Activated CD4-positive, CD25-positive, alpha-beta regulatory T cell (primary cell): ENCODE data around the gene RNF17.
"Not testable (repeated sequence)": the region's sequence is repeated elsewhere in the genome, so short reads cannot be mapped to it uniquely, and the experiment has no call there.

Experiments
- DNase-seq, 4 experiments: peaks; one replicate each; lab custom pipeline; 2025; lab: John Stamatoyannopoulos, UW

The RNF17 gene

DNA sequence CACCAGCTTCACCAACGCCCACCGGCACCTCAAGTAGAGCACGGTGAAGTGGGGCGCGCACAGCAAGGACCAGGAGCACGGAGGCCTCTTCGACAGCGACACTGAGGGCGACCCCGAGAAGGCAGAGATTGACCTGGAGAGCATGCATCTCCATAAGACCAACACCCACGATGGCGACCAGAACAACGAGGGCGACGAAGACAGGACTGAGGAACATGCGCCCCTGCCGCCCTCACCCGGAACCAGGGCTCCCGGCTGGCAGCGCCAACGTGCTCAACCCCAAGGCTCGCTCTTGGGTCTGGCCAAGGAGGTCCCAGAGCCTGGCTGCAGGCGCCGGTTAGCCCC, 18.5 kb upstream of the RNF17 start:
- DNase-seq = no peak

DNA sequence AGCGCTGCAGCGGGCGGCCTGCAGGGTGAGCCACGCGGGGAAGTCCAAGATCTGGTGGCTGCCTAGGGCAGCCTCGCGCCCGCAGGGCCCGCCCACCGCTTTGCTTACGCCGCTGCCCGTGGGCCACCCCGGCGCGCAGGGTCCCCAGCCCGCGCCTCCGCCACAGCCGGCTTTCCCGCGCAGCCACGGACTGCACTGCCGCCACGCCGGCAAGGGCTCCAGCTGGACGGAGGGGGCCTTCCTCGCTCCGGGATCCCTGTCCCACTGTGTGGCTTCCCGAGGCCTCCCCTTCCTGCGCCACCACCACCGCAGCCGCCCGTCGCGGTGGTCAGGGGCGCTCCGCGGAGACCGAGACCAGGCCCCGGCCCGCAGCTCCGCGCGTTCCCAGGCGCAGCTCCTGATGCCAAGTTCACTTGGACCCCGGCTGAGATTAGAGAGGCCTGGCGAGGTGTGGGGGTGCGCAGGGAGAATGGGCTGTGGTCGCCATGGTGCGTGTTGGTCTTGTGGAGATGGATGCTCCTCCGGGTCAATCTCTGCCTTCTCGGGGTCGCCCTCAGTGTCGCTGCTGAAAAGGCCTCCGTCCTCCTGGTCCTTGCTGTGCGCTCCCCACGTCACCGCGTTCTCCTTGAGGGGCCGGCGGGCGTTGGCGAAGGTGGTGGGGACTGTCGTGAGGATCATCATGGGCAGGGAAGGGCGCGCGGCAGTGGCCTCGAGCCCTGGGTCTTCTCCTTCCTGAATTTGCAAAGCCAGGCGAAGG, 17.9 kb upstream of the RNF17 start:
- no peak for DNase-seq

DNA sequence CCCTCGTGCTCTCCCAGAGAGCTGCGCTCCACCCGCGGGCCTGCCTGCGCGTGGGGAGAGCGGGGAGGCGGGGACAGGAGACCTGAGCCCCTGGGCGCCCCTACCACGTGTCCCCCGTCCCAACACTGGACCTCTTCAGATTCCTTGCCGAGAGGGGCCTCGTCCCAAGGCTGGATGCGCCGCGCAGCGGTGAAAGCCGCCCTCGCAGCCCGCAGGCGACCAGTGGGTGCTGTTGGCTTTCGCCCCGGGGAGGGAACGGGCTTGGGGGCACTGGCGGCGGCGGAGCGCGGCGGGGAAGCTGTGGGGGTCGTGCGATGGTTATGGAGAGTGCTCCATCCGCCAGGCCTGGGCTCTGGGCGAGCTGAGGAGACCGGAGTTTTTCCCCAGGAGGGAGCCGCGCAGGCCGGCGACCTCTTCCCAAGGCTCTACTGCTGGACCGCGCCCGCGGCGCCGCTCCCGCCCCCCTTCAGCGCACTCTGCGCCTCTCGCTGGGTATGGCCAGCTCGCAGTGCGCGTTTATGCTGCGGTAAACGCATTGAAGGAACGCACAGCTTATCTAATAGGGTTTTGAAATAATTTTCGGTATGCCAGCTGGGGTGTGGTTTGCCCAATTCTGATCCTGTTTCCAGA, 17.2 kb upstream of the RNF17 start:
- no peak for DNase-seq

DNA sequence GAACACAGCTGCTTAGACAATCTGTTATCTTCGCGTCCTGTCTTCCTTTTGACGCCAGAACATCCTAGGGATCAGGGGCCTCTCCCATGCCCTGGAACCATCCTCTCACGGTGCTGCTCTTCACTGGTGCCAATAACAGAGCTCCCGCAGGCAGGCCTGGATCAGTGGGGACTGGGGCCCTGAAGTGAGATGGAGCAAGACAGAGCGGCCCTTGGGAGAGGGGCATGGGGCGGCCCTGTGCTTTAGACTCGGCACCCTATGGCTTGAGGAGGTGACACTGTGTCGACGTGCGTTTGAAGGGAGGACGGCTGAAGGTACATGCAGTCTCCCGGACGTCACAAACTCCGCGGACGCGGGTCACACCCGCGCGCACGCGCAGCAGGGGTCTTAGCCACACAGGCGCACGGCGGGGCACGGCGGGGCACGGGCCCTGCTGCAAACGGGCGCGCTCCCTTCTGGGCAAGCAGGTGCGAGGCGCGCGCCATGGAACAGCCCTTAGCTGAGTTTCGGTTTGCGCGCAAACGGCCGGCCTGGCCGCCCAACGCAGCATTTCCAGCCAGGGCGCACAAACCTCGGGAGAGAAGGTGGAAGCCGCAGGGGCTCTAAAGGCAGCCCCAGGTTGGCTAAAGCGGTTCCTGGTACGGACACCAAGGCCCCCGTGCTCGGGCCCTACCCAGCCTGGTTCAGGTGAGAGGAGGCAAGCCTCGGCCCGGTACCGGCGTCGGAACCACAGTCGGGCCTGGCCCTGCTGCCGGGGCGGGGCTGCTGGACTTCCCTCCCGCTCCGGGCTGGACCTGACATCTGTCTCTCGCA, 16.5 kb upstream of the RNF17 start:
- no peak for DNase-seq

DNA sequence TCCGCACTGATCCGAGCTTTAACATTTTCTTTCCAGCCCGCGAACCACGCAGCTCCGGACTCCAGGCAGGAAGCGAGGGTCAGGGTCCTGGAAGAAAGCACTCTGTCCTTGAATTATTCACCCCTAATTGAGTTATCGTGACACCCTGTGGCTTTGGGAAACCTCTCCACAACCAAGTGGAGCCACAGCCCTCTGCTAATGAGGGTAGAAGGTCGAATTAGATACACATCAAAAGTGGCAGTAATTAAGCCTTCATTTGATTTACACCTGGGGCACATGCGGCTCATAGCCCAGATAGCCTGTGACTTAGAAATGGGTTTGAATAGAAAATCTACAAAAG, 15.9 kb upstream of the RNF17 start:
- DNase-seq = no peak

DNA sequence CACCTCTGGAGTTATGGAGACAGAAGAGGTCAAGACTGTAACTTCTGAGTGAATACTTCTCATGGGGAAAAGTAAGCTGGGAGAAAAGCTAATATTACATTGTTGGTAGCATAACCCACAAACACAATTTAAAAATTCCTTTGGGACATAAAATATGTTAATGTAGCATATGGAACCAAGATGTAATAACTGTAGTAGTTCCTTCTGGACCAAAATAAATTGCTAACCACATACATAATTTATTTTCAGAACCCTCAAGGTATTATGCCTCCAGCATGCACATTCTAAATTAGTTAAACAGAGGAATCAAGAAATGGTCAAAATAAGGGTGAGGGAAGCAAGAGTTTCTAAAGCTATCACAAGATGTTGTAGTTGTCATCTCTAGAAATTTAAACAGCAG, 4.8 kb upstream of the RNF17 start:
- DNase-seq = no peak

DNA sequence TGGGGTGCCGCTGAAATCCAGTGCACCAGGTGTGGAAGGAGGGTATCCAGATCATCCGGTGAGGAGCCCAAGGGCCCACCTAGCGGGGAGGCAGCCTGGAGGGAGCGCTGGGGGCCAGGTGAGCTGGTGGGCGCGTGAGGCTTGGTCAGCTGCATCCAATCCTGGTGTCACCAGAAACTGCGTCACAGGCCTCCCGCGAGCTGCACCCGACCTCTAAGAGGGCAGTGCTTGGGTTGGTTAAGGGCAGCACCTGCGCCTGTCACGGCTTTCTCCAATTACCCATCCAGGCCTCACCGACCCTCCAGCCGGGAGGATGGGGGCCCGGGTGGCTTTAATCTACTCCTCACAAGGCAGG, 284 bp downstream of the RNF17 start:
- no peak for DNase-seq

DNA sequence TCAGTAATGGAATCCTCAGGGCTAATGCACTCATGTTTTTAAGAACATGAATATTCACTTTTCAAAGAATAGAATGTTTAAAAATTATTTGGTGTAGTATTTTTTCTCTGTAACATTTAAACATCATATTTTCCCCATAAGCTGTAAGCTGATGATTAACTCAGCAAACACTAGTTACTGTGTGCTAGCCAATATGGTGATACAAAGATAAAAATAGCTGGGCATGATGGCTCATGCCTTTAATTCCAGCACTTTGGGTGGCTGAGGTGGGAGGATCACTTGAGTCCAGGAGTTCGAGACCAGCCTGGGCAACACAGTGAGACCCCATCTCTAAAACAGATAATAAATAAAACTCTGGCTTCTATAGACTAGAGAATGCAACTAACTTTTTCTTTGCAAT, 13.2 kb downstream of the RNF17 start:
- DNase-seq = no peak

DNA sequence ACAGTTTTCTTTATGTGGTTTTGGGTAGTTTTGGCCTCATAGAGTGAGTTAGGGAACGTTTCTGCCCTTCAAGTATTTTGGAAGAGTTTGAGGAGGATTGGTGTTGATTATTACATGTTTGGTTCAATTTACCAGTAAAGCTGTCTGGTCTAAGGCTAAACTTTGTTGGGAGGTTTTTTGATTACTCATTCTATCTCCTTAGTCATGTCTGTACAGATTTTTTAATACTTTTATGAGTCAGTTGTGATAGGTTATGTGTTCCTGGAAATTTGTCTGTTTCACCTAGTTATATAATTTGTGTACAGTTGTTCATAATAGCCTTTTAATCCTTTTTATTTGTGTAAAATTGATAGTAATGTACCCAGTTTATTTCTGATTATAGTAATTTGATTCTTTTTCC, 20.4 kb downstream of the RNF17 start:
- no peak for DNase-seq

DNA sequence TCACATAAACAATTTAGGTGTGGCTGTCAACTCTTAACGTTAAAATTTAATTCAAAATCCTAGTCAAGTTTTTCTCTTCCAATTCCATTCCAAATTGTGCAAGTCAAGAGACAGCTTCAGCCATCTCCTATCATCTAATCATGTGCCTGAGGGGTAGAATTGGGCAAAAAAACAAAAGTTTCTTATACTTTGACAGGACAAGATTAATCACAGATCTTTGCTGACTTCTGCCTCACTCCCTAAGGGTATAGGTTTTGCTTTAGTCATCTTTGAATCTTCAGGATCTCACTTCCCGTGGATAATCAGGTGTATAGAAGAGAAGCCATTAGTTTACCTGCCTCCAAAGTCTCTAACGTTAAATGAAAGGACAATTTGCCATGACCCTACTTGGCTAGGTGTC, 24.6 kb downstream of the RNF17 start:
- DNase-seq = no peak

DNA sequence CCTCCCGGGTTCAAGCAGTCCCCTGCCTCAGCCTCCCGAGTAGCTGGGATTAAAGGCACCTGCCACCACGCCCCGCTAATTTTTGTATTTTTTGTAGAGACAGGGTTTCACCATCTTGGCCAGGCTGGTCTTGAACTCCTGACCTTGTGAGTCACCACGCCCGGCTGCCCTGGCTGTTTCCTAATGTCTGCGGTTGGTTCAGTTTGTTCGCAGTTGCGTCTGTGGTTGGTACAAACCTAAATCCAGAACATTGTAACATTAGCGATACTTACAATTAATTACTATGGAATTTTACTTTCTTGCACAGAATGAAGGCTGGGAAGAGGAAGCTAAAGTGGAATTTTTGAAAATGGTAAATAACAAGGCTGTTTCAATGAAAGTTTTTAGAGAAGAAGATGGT, 38.1 kb downstream of the RNF17 start:
- no peak for DNase-seq

DNA sequence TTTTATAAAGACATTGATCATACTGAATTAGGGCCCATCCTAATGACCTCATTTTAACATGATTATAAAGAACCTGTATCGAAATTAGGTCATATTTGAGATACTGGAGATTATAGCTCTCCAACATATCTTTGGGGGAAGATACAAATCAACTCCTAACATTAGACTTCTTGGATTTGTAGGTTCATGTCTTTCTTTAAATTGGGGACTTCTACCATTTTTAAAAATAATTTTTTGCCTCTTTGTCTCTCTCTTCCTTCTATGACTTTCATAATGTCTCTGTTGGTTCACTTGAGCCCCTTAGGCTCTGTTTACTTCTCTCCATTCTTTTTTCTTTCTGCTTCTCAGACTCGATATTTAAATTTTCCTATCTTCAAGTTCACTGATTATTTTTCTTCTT, 57.2 kb downstream of the RNF17 start:
- no peak for DNase-seq

DNA sequence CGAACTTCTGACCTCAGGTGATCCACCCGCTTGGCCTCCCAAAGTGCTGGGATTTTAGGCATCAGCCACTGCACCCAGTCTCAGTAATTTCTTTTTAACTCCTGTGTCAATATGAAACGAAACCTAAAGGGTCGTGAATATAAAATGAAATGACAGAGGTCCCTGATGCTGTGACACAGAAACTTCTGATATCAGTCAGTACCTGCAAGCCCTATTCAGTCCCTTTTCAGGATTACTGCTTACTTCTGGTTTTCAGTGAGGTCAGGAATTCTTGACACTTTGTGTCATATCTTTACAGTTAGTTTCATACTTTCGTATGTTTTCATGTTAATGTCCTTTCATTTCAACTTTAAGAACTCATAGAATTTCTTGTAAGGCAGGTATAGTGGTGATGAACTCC, 58.7 kb downstream of the RNF17 start:
- no peak for DNase-seq

DNA sequence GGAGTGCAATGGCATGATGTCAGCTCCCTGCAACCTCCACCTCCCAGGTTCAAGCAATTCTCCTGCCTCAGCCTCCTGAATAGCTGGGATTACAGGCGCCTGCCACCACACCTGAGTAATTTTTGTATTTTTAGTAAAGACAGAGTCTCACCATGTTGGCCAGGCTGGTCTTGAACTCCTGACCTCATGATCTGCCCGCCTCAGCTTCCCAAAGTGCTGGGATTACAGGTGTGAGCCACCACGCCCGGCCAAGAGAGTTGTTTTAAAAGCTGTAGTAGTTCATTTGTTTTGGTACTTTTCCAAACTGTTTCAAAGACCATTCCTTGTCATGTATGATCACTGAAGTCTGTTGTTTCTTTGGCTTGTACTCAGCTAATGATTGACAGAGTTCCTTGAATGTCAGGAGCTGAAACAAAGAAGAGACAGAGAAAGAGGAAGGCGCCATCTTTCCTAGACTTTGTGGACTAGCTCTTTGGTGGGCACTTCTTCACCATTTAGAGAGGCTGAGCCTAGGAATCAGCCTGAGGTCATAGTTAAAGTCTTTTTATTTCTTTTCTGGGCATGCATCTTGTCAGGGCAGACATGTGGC, 59.2 kb downstream of the RNF17 start:
- not testable (repeated sequence) for DNase-seq

DNA sequence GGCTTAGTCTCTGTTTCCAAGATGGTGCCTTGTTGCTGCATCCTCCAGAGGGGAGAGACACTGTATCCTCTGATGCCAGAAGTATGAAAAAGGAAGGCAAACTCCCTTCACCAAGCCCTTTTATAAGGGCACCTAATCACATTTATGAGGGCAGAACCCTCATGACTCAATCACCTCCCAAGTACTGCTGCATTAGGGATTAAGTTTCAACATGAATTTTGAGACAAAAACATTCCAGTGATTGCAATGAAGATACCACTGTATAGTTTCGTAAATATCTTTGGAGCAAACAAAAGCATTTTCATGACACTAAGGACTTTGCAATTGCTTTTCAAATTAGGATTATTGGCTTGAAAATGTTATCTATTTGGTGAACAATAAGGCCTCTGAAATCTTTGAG, 63.8 kb downstream of the RNF17 start:
- no peak for DNase-seq

DNA sequence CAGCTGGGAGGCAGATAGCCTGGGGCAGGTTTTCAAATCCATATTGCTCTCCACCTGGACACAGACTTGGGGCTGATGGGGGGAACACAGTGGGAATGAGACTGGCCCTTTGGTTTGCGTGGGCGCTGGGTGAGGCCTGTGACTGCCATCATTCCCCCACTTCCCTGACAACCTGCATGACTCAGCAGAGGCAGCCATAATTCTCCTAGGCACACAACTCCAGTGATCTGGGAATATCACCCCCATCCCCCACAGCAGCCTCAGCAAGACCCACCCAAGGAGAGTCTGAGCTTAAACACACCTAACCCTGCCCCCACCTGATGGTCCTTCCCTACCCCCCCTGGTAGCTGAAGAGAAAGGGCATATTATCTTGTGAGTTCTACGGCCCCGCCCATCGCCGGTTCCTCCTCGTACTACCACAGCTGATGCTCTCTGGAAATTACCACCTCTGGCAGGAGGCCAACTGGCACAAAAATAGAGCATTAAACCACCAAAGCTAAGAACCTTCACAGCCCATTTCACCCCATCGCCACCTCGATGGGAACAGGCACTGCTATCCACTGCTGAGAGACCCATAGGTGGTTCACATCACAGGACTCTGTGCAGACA, 71.0 kb downstream of the RNF17 start:
- DNase-seq = no peak

DNA sequence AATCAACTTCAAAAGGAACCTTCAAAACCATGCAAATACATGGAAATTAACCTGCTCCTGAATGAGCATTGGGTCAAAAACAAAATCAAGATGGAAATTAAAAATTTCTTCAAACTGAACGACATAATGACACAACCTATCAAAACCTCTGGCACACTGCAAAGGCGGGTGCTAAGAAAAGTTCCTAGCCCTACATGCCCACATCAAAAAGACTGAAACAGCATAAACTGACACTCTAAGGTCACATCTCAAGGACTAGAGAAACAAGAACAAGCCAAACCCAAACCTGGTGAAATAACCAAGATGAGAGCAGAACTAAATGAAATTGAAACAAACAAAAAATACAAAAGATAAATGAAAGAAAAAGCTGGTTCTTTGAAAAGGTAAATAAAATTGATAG, 73.6 kb downstream of the RNF17 start:
- not testable (repeated sequence) for DNase-seq

DNA sequence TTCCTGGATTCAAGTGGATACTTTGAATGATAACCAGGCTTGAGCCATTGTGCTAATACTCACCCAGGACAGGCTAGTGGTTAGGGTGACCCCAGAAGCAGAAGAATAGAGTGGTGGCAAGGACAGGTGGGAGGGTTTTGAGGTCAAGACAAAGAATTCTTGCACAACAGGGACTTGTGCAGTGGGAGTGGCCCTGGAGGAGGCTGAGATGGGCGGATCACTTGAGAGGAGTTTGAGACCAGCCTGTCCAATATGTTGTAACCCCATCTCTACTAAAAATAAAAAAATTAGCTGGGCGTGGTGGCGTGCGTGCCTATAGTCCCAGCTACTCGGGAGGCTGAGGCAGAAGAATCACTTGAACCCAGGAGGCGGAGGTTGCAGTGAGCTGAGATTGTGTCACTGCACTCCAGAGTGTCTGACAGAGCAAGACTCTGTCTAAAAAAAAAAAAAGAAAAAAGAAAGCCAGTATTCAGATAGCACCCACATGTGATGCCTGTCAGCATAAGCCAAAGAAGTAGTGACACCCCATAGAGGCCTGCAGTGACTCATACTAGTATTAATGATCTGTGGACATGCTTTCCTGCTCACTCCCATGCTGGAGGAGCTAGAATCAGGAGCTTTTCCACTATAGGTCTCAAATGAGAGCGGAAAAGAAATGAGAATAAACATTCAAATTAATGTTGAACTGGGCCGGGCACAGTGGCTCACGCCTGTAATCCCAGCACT, 78.7 kb downstream of the RNF17 start:
- DNase-seq = no peak

DNA sequence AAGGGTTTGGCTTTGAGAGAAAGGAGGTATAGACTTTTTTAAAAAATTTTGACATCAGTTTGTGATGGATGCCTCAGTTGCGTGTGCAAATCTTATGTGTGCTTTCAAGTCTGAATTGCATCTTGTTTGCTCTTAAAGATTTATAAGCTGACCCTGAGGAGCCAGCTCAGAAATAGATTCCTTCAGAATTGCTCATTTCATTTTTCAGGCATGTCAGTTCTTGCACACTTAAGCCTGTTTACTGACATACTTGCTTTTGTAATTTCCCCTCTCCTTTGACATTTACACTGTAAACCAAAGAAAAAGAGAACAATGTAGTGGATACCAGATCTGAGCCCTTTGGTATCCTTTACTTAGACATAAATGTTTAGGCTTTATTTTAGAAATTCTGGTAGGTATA, 87.6 kb downstream of the RNF17 start:
- no peak for DNase-seq

DNA sequence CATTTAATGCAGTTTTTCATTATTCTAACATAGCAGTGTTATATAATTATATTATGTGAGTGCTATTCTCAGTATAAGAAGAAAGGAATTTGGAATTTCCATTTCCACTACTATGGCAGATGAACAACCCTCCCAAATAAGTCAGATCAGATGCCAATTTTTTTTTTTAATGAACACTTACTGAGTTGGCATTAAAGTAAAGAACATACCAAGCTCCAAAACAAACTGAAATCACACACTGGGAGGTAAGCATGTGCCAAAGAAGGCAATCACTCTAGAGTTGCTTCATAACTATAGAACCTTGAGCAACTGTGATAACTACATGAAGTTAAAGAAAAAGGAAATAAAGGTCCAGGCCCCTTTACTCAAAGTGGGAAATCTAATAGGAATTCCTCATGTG, 90.3 kb downstream of the RNF17 start:
- no peak for DNase-seq

DNA sequence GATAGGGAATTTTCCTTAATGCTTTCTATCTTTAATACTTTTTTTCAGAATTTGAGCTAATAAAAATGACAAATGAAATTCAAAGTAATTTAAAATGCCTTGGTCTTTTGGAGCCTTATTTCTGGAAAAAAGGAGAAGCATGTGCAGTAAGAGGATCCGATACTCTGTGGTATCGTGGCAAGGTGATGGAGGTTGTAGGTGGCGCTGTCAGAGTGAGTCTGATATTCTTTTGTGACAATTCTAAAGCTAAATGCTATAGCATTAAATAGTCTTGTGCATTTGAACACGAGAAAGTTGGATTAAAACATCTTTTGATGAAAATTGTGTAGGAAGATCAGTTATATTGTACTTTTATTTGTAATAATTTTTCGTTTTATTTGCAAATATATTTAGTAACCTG, 95.0 kb downstream of the RNF17 start:
- no peak for DNase-seq

DNA sequence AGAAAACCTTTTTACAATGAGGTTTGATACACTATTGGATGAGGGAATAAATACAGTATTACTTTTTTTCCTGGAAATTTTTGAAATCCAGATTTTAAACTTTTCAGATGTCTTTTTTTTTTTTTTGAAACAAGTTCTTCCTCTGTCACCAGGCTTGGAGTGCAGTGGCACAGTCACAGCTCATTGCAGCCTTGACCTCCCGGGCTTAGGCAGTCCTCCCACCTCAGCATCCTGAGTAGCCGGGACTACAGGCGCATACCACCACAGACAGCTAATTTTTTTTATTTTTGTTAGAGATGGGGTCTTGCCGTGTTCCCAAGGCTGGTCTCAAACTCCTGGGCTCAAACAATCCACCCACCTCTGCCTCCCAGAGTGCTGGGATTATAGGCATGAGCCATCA, 96.8 kb downstream of the RNF17 start:
- DNase-seq = no peak
